ENCODE data around the gene MILR1.
A peak's percentile ranks its signal among the peaks of the same experiment; 100 is the strongest.

Gene MILR1

DNA sequence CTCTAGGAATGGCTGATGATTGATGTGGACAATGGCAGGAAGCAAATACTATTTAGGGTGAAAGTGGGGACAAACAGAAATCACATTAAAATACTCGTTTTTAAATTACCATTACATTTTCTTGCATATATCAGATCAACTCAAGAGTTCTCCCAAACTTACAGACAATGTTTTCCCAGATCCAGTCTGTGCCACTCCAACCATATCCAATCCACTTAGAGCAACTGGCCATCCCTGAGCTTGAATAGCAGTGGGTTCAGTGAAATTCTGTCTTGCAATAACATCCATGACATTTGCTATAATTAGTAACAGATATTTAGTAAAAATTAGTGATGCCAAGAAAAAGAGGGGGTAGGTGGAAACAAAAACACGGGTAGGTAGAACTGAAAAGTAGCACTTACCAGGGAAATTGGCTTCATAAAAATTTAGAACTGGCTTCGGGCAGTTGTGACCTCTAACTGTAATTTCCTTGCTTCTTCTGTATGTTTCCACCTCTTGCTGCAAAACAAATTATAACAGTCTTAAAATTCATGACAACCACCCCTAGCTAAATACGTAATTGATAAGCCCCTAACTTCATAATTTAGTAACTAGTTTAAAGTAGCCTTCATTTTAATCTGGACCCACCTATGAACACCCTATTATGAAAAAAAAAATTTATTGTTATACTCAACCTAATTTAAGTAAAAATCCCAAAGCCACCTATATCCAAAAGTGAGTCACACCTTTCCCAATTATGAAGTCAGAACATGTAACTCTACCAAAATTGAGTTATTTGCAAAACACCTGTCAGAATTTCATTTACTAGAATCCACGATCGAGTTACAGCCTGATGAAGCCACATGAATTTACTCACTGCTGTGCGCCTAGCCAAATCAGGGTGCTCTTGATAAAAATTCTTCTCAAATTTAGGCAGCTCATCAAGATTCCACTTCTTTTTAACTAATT, 55.2 kb downstream of the MILR1 start:
- no peak for TF ChIP-seq CTCF (IDR thresholded peaks at IDR 0.05)
- H3K27ac ChIP-seq: peak overlapping the region; percentile 99 to 100
- no peak for DNase-seq (ENCODE audit: low spot score)
- H3K4me3 ChIP-seq: peak overlapping the region; percentile 90

DNA sequence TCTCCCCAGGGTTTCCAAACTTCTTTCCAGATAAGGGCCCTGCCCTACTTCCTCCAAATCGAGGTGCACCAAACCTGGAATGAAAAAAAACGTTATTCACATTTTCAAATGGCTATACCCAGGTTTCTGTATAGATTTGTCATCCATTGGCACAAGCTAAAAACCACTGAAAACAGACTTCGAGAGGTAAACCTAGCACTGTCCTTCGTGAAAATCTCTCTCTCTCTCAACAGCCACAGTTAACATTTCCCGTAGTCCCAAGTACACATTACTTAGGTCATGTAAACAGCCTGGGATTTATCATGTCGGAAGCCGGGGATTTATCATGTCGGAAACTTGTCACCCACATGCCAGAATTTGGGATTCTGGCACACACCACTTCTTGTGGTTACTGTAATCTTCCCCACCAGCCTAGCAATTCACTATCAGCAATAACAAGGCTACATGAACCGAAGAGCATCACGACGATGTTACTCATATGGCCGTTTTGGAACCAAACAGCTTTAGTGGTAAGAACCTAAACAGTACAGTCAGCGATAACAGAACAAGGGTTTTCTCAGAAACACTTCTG, 55.9 kb downstream of the MILR1 start:
- TF ChIP-seq CTCF (IDR thresholded peaks at IDR 0.05): no peak
- DNase-seq (ENCODE audit: low spot score): no peak

GRCh38 chr17:64505340-64506200, 56.7 kb downstream of the MILR1 start:
- Histone ChIP-seq H3K27ac (peak overlapping the region; percentile 99 to 100), H3K4me3 (peak overlapping the region; percentile 90)
- DNase-seq (ENCODE audit: low spot score): peak; percentile 95
- no peak for TF ChIP-seq CTCF (IDR thresholded peaks at IDR 0.05)

More for the DNA sequence above, 55.9 kb downstream of the MILR1 start:
- peak overlapping the region; percentile 99 to 100 for H3K27ac ChIP-seq
- H3K4me3 ChIP-seq: peak overlapping the region; percentile 90

GRCh38 chr17:64506201-64506575, 57.3 kb downstream of the MILR1 start, which contains the start of gene DDX5:
DDX5 (minus strand) TSS chr17:64506289; CDS start chr17:64506119, 170 bp downstream.
- peak within 1 kb of the TSS; percentile 99 to 100 for H3K27ac ChIP-seq
- peak within 1 kb of the TSS; percentile 90 for H3K4me3 ChIP-seq
- TF ChIP-seq CTCF (IDR thresholded peaks at IDR 0.05): no peak
- peak; percentile 96 for DNase-seq (ENCODE audit: low spot score)

- DNase-seq (ENCODE audit: low spot score): peak; percentile 97
- Histone ChIP-seq H3K27ac (peak within 1 kb of the TSS; percentile 99 to 100), H3K4me3 (peak within 1 kb of the TSS; percentile 90)
- TF ChIP-seq CTCF (IDR thresholded peaks at IDR 0.05): no peak
These were observed 57.9 kb downstream of the MILR1 start, which contains the start of gene CEP95 for GRCh38 chr17:64506576-64507412. CEP95 (plus strand) TSS chr17:64506977; CDS start chr17:64507098, 121 bp downstream.

DNA sequence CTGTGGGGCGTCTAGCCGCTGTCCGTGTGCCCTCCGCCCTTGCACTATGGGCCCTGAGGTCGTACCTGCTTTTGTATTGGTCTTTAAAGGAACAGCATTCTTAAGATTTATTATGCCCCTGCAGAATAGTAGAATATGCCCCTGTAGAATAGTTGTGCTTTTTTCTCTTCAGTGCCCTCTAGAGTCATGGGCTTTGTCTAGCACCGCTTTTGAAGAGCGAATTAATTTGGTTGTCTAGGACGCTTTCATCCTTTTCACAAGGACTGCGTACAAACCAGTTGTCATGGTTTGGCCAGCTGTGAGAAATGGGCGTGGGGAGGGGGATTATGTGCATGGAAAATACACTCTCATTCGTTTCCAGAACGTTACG, 58.5 kb downstream of the MILR1 start:
- H3K4me3 ChIP-seq: peak overlapping the region; percentile 90
- TF ChIP-seq CTCF (IDR thresholded peaks at IDR 0.05): peak; percentile 19
- peak overlapping the region; percentile 99 to 100 for H3K27ac ChIP-seq
- DNase-seq (ENCODE audit: low spot score): no peak
